A172 (cell line): ENCODE measurements around the gene SLC66A1. TPM values are rescaled to one million over a fixed set of nuclear protein-coding genes. Genes with fewer than 3 reads are reported as not detected.
"Not testable (repeated sequence)": the region's sequence is repeated elsewhere in the genome, so short reads cannot be mapped to it uniquely, and the experiment has no call there.

Experiments
- DNase-seq: peaks from one replicate; pipeline ENCODE4 v3.0.0-alpha.2; 2015; ENCODE audit warnings: low spot score
- total RNA-seq: library from RNA; depleted of rRNA; stranded (reverse); fragments of >200 nt; shearing (Covaris generic); gene quantifications from 2 replicates; pipeline ENCODE4 v1.2.3, GENCODE V29; 2014; rRNA removed

Gene SLC66A1, protein sequence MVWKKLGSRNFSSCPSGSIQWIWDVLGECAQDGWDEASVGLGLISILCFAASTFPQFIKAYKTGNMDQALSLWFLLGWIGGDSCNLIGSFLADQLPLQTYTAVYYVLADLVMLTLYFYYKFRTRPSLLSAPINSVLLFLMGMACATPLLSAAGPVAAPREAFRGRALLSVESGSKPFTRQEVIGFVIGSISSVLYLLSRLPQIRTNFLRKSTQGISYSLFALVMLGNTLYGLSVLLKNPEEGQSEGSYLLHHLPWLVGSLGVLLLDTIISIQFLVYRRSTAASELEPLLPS
- 18.3 and 20.5 TPM in 2 replicates for total RNA-seq

GRCh38 chr1:19311931-19312781 is at the start of gene SLC66A1, which contains the start of gene AKR7A2:
TSS of gene SLC66A1 (plus strand) at chr1:19312326. CDS start at chr1:19317678, 5,352 bp downstream.
TSS of gene AKR7A2 (minus strand) at chr1:19312144. CDS start at chr1:19312124, 20 bp downstream.
- peak; percentile 68 for DNase-seq

- no peak for DNase-seq
Observed at GRCh38 chr1:19262744-19263143, 49.4 kb upstream of the SLC66A1 start.

- no peak for DNase-seq
Observed at GRCh38 chr1:19268445-19268844, 43.7 kb upstream of the SLC66A1 start.

DNA sequence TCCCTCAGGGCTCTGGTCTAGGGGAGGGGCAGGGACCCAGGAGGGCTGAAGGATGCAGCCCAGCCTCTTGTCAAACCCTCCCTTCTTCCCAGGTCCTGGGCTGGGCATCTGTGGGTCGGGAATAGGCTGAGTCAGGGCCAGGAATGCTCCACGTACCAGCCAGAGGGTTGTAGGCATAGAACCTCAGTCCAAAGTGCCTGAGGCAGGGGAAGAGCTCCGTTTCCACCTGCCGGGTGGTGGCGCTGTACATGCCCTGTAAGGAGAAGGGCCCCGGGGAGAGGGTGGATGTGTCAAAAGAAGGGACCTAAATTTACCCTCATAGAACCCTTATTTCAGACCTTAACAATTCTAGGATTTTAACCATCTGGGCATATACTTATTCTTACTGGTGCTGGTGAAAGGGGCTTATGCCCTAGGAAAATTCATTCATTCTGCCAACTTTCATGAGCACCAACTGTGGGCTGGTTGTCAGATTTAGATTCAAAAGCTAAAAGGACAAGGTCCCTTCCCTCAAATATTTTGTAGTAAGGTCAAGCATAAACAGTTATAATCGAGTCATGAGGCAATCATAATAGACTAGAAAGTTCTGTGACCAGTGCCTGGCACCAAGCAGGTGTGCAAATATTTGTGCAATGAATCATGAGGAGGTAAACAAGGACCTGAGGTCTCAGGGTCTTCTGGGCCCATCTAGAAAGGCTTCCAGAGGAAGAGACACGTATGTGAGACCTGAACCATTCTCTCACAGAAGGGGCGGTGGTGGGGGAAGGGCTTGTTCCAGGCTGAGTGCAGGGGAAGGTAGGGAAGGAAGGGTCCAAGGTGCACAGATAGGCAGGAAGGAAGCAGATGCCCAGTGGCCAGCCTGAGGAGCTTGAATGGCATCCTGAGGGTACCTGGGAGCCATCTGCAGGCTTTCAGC is 42.4 kb upstream of the SLC66A1 start:
- DNase-seq, result not testable (repeated sequence)

DNA sequence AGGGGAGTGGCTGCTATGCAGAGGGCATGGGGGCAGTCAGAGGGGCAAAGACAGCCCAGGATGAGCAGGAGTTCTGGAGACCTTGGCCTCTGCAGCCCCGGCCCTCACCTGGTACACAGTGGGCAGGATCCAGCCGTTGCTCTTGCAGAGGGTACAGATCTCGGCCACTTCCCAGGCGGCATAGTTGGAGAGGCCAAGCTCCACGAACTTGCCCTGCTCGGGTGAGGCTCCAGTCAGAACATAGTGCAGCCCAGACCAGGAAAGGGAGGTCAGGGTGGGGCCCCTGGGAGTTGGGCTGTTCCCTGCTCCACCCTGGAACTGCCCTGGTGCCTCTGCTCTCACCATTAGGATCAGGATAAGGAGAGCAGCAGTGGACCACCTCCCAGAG is 41.8 kb upstream of the SLC66A1 start:
- DNase-seq, result not testable (repeated sequence)

- no peak for DNase-seq
Observed at GRCh38 chr1:19272064-19272463, 40.1 kb upstream of the SLC66A1 start.

DNA sequence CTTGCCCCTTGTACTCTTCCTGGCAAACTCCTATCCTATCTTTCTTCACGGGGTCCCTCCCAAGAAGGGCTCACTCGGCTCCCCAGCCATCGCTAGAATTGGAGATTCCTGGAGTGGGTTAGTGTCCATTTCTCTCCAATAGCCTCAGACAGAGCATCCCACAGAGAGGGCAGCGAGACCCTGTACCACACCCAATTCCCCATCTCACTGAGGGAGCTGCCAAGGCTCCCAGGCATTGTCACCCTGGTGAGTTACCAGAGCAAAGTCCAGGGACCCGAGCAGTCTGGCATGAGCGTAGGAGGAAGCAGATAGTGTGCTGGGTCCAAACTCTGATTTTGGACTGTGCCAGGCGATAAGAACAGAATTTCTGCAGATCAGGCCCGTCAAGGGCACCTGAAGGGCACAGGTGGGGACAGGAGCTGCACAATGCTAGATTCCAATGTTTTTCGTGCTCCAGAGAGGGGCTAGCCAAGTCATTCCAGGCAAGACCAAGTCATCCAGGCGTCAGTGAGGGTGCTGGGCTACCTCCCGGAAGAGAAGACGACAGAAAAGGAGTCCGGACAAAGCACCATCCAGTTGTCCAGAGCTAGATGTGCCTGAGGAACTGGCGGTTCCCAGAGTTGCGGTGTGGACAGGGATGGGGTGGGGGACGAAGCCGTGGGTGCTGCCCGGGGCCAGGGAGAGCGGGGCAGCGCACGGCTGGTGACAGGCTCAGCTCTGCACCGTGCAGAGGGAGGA is 38.9 kb upstream of the SLC66A1 start:
- DNase-seq, result no peak

GRCh38 chr1:19273844-19274531 is 38.1 kb upstream of the SLC66A1 start:
- not testable (repeated sequence) for DNase-seq

DNA sequence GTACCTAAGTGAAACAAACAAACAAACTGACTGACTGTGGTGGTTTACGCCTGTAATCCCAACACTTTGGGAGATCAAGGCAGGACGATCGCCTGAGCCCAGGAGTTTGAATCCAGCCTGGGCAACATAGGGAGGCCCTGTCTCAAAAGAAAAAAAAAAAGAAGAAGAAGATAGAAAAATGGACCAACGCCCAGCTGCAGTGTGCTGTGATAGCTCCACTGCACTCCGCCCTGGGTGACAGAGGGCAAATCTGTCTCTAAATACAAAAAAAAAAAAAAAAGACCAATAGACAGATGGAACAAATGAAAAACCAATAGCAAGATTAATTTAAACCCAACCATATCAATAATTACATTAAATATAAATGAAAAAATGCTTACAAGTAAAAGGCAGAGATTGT is 37.5 kb upstream of the SLC66A1 start:
- DNase-seq, result no peak

- DNase-seq, result no peak
Observed at GRCh38 chr1:19283891-19284290, 28.2 kb upstream of the SLC66A1 start.

DNA sequence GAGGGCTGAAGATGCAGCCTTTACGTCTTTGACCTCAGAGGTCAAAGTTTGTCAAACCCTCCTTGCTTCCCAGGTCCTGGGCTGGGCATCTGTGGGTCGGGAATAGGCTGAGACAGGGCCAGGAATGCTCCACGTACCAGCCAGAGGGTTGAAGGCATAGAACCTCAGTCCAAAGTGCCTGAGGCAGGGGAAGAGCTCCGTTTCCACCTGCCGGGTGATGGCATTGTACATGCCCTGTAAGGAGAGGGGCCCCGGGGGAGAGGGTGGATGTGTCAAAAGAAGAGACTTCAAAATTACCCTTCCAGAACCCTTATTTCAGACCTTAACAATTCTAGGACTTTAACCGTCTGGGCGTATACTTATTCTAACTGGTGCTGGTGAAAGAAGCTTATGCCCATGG is 27.2 kb upstream of the SLC66A1 start:
- no peak for DNase-seq

GRCh38 chr1:19285366-19285765 is 26.8 kb upstream of the SLC66A1 start:
- not testable (repeated sequence) for DNase-seq

GRCh38 chr1:19285807-19286206 is 26.3 kb upstream of the SLC66A1 start:
- not testable (repeated sequence) for DNase-seq

DNA sequence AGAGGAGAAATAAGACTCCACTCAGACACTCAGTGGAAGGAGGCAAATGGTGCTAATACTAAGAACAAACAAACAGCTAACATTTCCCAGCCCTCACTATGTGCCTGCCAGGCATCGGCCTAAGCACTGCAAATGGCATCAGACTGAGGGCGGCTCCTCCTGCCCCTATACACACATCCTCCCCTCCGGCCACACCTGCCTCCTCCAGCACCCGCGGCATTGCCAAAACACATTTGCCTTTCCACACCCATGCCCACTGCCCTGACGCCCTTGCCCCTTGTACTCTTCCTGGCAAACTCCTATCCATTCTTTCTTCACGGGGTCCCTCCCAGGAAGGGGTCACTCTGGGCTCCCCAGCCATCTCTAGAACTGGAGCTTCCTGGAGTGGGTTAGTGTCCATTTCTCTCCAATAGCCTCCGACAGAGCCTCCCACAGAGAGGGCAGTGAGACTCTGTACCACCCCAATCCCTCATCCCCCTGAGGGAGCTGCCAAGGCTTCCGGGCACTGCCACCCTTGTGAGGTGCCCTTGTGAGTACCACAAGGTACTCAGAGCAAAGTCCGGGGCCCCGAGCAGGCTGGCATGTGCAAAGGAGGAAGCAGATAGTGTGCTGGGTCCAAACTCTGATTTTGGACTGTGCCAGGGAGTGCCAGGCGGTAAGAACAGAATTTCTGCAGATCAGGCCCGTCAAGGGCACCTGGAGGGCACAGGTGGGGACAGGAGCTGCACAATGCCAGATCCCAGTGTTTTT is 24.5 kb upstream of the SLC66A1 start:
- DNase-seq, result no peak

DNA sequence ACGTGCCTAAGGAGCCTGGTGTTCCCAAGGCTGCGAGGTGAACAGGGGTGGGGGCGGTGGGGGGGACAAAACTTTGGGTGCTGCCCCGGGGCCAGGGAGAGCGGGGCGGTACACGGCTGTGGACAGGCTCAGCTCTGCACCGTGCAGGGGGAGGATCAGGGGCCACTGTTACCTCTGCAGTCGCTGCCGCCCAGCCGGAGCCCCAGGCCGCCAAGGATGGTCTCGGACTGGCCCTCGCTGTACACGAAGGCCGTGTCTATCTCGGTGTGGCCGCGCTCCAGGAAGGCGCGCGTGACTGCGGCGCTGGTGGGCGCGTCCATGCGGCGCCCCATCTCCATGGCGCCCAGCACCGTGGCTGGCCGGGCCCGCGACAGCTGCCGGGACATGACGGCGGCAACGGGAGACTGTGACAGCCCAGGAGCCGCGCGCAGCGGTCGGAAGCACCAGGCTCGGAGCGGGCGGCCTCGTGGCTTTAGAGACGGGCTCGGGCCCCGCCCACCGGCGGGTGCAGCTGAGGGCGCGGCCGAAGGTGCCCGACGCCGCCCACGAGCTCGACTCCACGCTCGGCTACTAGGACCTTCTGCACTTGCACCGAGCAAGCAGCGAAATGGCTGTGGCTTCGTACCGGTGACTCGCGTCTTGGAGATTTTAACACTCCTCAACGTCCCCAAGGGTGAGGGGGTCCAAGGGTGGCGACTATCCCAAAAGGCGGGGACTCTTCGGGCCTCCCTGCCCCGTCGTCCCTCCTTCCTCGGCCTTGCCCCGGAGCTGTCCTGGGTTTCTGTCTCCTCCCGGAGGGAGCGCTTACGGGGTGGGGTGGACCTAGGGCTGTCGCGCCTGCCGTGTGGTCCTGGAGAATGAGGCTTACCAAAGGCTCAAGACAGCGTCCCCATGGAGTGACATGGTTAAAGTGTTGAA is 23.5 kb upstream of the SLC66A1 start, which contains the start of gene AKR7A3:
TSS of gene AKR7A3 (minus strand) at position 447 of the 918 bp plus-strand sequence. CDS start at position 386, 61 bp downstream.
- not testable (repeated sequence) for DNase-seq

DNA sequence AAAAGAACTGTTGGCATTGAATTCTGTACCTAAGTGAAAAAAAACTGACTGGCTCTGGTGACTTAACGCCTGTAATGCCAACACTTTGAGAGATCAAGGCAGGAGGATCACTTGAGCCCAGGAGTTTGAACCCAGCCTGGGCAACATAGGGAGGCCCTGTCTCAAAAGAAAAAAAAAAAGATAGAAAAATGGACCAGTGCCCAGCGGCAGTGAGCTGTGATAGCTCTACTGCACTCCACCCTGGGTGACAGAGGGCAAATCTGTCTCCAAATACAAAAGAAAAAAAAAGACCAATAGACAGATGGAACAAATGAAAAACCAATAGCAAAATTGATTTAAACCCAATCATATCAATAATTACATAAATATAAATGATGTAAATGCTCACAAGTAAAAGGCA is 22.9 kb upstream of the SLC66A1 start:
- no peak for DNase-seq

- no peak for DNase-seq
Observed at GRCh38 chr1:19294638-19295037, 17.5 kb upstream of the SLC66A1 start.

- no peak for DNase-seq
Observed at GRCh38 chr1:19300211-19300610, 11.9 kb upstream of the SLC66A1 start.
